PC-9 (cell line): ENCODE data around the gene FASN. TPM values are rescaled to one million over a fixed set of nuclear protein-coding genes. Genes with fewer than 3 reads are reported as not detected.
A peak's percentile ranks its signal among the peaks of the same experiment; 100 is the strongest.

Experiments
- BruUV-seq: library from RNA; stranded (reverse); fragments of 400-500 nt; replicated peaks from 2 replicates; lab custom pipeline; 2021; lab: Mats Ljungman, UMichigan
- CTCF ChIA-PET: fragments of 300-600 bp; sonication (Branson Sonifier 250); formaldehyde crosslinking; loops from one replicate; lab custom pipeline; 2022; ENCODE audit warnings: antibody characterized with exemption; lab: Charles Lee
- POLR2A ChIA-PET: fragments of 300-600 bp; sonication (Branson Sonifier 250); formaldehyde crosslinking; loops from one replicate; lab custom pipeline; 2022; ENCODE audit warnings: antibody characterized with exemption; ENCODE audit not compliant: unreplicated experiment; lab: Charles Lee
- DNase-seq, 2 experiments: peaks; one replicate each; pipeline versions ENCODE4 v3.0.0 to v3.0.0-alpha.2; 2015 to 2022; ENCODE audit warnings: mixed read lengths in 1 of 2
- H2AFZ ChIP-seq: fragments of 200-600 bp; sonication (generic); 2 replicates; pipeline ENCODE4 v1.8.1; 2017; ENCODE audit warnings: antibody characterized with exemption
- H3F3A ChIP-seq: fragments of 200-600 bp; sonication (generic); 2 replicates; pipeline ENCODE4 v1.8.1; 2017; ENCODE audit warnings: antibody characterized with exemption, mild to moderate bottlenecking, low read depth; ENCODE audit not compliant: insufficient read depth
- H3K27ac ChIP-seq: fragments of 200-600 bp; sonication (generic); 2 replicates; pipeline ENCODE4 v1.6.1; 2016; ENCODE audit warnings: mixed run types
- H3K27me3 ChIP-seq: fragments of 200-600 bp; sonication (generic); 2 replicates; pipeline ENCODE4 v1.6.1; 2016; ENCODE audit warnings: low read depth, mixed run types; ENCODE audit not compliant: insufficient read depth
- H3K36me3 ChIP-seq: fragments of 200-600 bp; sonication (generic); 2 replicates; pipeline ENCODE4 v1.6.1; 2016; ENCODE audit warnings: low read depth, mixed run types
- H3K4me1 ChIP-seq: fragments of 200-600 bp; sonication (generic); replicated peaks from 2 replicates; pipeline ENCODE4 v1.6.1; 2016; ENCODE audit warnings: mixed run types; ENCODE audit not compliant: insufficient read depth
- H3K4me2 ChIP-seq: fragments of 200-600 bp; sonication (generic); 2 replicates; pipeline ENCODE4 v1.6.1; 2017; ENCODE audit warnings: mixed run types
- H3K4me3 ChIP-seq: fragments of 200-600 bp; sonication (generic); 2 replicates; pipeline ENCODE4 v1.6.1; 2016; ENCODE audit warnings: mixed run types
- H3K79me2 ChIP-seq: fragments of 200-600 bp; sonication (generic); 2 replicates; pipeline ENCODE4 v1.6.1; 2017; ENCODE audit warnings: low read depth, mixed run types
- H3K9me2 ChIP-seq: fragments of 200-600 bp; sonication (generic); 2 replicates; pipeline ENCODE4 v1.8.1; 2017; ENCODE audit warnings: mild to moderate bottlenecking; ENCODE audit not compliant: insufficient read depth
- H3K9me3 ChIP-seq: fragments of 200-600 bp; sonication (generic); 2 replicates; pipeline ENCODE4 v1.8.1; 2016; ENCODE audit warnings: low read depth; ENCODE audit not compliant: insufficient read depth
- H4K20me1 ChIP-seq: fragments of 200-600 bp; sonication (generic); 2 replicates; pipeline ENCODE4 v1.8.1; 2017; ENCODE audit not compliant: insufficient read depth
- EZH2 ChIP-seq: fragments of 200-600 bp; sonication (generic); IDR thresholded peaks from 2 replicates; pipeline ENCODE4 v1.8.0; 2017; ENCODE audit warnings: antibody characterized with exemption, low read depth
- intact Hi-C: fragments of 100-400 bp; cut with micrococcal nuclease; formaldehyde crosslinking; loops from one replicate; pipeline ENCODE4 v1.10.0; 2022; ENCODE audit not compliant: unreplicated experiment
- total RNA-seq: library from RNA; stranded (reverse); gene quantifications from 2 replicates; pipeline ENCODE4 v1.2.3, GENCODE V29; 2021
- TF ChIP-seq, protein P1 (sequence below): fragments of 200-600 bp; sonication (generic); conservative IDR thresholded peaks from 2 replicates; pipeline ENCODE4 v1.6.1; 2017; ENCODE audit warnings: mixed run types, antibody characterized with exemption, mild to moderate bottlenecking, moderate library complexity

The FASN gene
- total RNA-seq, 1 experiment from 2014 or later: 658 TPM

DNA sequence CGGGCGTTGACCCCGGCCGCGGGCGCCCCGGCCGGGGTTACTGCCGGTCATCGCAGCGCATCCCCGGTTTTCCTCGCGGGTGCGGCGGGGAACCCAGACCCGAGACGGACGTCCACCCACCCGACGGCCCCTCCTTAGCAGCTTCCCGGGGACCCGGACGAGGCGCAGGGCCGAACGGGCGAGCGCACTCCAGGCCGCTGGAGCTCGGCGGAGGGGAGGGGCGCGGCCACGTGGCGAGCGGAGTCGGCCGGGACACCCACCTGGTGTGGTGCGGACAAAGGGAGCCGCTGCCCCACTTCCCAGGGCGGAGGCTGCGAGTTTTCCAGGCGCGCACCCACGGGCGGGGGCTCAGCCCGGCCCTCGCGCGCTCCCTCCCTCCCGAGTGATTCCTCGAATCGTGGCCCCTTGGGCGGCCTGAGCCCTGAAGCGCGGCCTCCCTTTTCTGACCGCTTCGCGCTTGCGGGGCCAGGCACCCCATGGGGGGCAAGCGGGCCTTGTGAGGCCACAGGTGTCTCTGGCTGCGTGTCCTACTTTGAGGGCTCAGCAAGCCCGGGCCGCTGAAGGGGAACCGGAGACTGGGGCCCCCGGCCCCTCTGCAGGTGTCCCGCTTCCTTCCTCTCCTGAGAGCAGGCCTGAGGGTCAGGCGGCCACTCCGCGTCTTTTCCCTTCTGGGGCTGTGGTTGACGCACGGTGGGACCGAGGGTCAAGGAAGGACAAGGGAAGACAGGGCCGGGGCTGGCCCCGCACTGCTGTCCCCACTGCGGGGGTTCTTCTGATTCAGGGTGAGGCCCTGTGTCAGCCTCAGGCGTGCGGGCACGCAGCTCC, 1.1 kb upstream of the FASN start:
- ChIA-PET POLR2A (interaction anchor here (0.6 to 0.7 kb wide), 3 partner anchors 136 to 585 kb away, joined by 3 to 4 read pairs (median 3); no protein-coding TSS in a partner anchor), CTCF (interaction anchor here (1.5 kb wide), 1 partner anchor 61 kb away, joined by 3 read pairs; the partner anchor contains the start of gene DCXR)
- peaks cover 19% of the 10 kb centered on the region for H3F3A ChIP-seq
- peaks cover 49% of the 10 kb centered on the region for H3K4me1 ChIP-seq
- no peaks in the 10 kb centered on the region for H3K9me2 ChIP-seq
- H3K27ac ChIP-seq: peak overlapping the region; percentile 88
- intact Hi-C loops: loop anchor here (1.0 to 5.0 kb wide), 3 partner anchors 7 to 76 kb away; partner anchors contain the start of genes DCXR and LRRC45
- DNase-seq: no peak
- TF ChIP-seq, protein P1, sequence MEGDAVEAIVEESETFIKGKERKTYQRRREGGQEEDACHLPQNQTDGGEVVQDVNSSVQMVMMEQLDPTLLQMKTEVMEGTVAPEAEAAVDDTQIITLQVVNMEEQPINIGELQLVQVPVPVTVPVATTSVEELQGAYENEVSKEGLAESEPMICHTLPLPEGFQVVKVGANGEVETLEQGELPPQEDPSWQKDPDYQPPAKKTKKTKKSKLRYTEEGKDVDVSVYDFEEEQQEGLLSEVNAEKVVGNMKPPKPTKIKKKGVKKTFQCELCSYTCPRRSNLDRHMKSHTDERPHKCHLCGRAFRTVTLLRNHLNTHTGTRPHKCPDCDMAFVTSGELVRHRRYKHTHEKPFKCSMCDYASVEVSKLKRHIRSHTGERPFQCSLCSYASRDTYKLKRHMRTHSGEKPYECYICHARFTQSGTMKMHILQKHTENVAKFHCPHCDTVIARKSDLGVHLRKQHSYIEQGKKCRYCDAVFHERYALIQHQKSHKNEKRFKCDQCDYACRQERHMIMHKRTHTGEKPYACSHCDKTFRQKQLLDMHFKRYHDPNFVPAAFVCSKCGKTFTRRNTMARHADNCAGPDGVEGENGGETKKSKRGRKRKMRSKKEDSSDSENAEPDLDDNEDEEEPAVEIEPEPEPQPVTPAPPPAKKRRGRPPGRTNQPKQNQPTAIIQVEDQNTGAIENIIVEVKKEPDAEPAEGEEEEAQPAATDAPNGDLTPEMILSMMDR: no peak
- no peak for TF ChIP-seq EZH2
- no peaks in the 10 kb centered on the region for H3K9me3 ChIP-seq
- peaks cover 25% of the 10 kb centered on the region for H4K20me1 ChIP-seq
- no peaks in the 10 kb centered on the region for H3K36me3 ChIP-seq
- H3K4me2 ChIP-seq: peak overlapping the region; percentile 84
- BruUV-seq: TSS peak; percentile 41
- no peaks in the 10 kb centered on the region for H3K27me3 ChIP-seq
- peak overlapping the region; percentile 54; the same call in 1 of the 2 replicates for H3K4me3 ChIP-seq
- H2AFZ ChIP-seq: no peak overlapping the region; the same call in 1 of the 2 replicates
- H3K79me2 ChIP-seq: peaks cover 35% of the 10 kb centered on the region

DNA sequence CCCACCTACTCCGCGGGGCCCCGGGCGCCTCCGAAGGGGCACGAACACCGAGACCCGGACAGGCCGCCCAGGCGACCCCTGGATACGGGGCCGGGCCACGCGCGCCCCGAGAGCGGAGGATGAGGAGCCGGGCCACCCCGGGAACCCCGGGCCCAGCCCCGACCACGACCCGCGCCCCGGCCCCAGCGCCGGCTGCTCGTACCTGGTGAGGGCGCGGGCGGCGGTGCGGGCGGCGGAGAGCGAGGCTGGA, 192 bp downstream of the FASN start:
- intact Hi-C loops: loop anchor here (1.0 to 5.0 kb wide), 3 partner anchors 8 to 75 kb away; partner anchors contain the start of genes DCXR and LRRC45
- CTCF ChIA-PET: interaction anchor here (1.5 kb wide), 1 partner anchor 60 kb away, joined by 3 read pairs; the partner anchor contains the start of gene DCXR

More for the DNA sequence above, 192 bp downstream of the FASN start:
- H3K36me3 ChIP-seq: no peaks in the 10 kb centered on the region
- DNase-seq: no peak
- H2AFZ ChIP-seq: no peak overlapping the region
- no peaks in the 10 kb centered on the region for H3K9me2 ChIP-seq
- peak overlapping the region; percentile 67; the same call in 1 of the 2 replicates for H3K4me3 ChIP-seq
- peak overlapping the region; percentile 39; the same call in 1 of the 2 replicates for H3K27ac ChIP-seq
- H3K4me1 ChIP-seq: peaks cover 36% of the 10 kb centered on the region
- H3K79me2 ChIP-seq: peaks cover 41% of the 10 kb centered on the region
- H3K4me2 ChIP-seq: peak overlapping the region; percentile 91; the same call in 1 of the 2 replicates
- BruUV-seq: no TSS peak
- H3F3A ChIP-seq: peaks cover 21% of the 10 kb centered on the region
- no peaks in the 10 kb centered on the region for H3K9me3 ChIP-seq
- TF ChIP-seq, protein P1: no peak
- no peak for TF ChIP-seq EZH2
- peaks cover 32% of the 10 kb centered on the region for H4K20me1 ChIP-seq
- POLR2A ChIA-PET: interaction anchor here (0.6 to 0.8 kb wide), 2 partner anchors 15 to 630 kb away, joined by 3 to 12 read pairs; no protein-coding TSS in a partner anchor
- H3K27me3 ChIP-seq: no peaks in the 10 kb centered on the region
